Measurements from ENCODE around the gene RND3. TPM values are rescaled to one million over a fixed set of nuclear protein-coding genes. Genes with fewer than 3 reads are reported as not detected.

Gene RND3
- total RNA-seq, 5 donors from 2014 or later (not counting 1 experiment from before 2014, with no cell fraction given): 0.66 to 0.98 (median 0.90) TPM; not detected in 2

DNA sequence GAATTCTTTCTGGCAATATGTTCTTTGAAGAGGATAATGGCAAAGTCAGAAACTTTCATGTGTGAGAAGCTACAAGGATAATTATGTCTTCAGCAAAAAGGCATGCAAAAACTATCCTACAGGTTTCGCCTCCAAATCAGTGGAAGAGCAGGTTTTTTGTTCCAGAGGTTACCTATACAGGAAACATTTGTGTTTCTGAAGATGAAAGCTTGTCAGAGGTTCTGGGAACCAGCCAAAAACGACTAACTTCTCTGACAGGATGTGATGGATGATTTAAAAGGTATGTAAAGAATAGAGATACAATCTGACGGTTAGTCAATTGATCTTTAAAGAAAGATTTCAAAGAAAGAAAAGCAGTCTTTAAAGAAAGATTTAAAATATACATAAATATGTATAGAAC lies 37.6 kb downstream of the RND3 start:
- Histone ChIP-seq H3K4me1 (ENCODE audit: control insufficient read depth in 1 of 2, extremely low read depth in 1 of 2, insufficient read depth in 2 of 2, low read length in 2 of 2) (no peaks in the 10 kb centered on the region), H3K4me3 (ENCODE audit: control insufficient read depth in 1 of 2, extremely low read depth in 1 of 2, low read length in 1 of 2) (no peak overlapping the region), H3K27ac (ENCODE audit: low read length) (no peak overlapping the region), H3K9me3 (no peaks in the 10 kb centered on the region), H3K36me3 (ENCODE audit: control insufficient read depth in 2 of 2, extremely low read depth in 1 of 2, insufficient read depth in 1 of 2, low read length in 1 of 2) (no peaks in the 10 kb centered on the region), H3K27me3 (replicated peaks in 1 of 2; ENCODE audit: control insufficient read depth in 2 of 2, extremely low read depth in 1 of 2, insufficient read depth in 2 of 2, low read length in 1 of 2) (no peaks in the 10 kb centered on the region)
- H3K27me3 Mint-ChIP-seq: no peaks in the 10 kb centered on the region
- peaks cover 0 to 5% (median 0%) of the 10 kb centered on the region in 3 donors for H3K9me3 Mint-ChIP-seq
- H3K27ac Mint-ChIP-seq: no peak overlapping the region
- POLR2A ChIA-PET: no interaction called here
- H3K4me3 Mint-ChIP-seq: no peak overlapping the region
- H3K36me3 Mint-ChIP-seq: no peaks in the 10 kb centered on the region
- no peaks in the 10 kb centered on the region for H3K4me1 Mint-ChIP-seq
- ATAC-seq (replicated peaks in 1 of 4) (no peak), DNase-seq (no peak)
- no CpG with 5 or more reads among the region's 3 CpGs for WGBS (ENCODE audit: insufficient coverage)
- CTCF ChIA-PET: no interaction called here

GRCh38 chr2:150445398-150445797 lies 42.1 kb downstream of the RND3 start:
- DNase-seq: no peak
- no peaks in the 10 kb centered on the region for H3K4me1 Mint-ChIP-seq
- H3K9me3 Mint-ChIP-seq: peaks cover 0 to 5% (median 0%) of the 10 kb centered on the region in 3 donors
- Histone ChIP-seq H3K4me3 (ENCODE audit: control insufficient read depth in 1 of 2, extremely low read depth in 1 of 2, low read length in 1 of 2) (no peak overlapping the region), H3K36me3 (ENCODE audit: control insufficient read depth in 2 of 2, extremely low read depth in 1 of 2, insufficient read depth in 1 of 2, low read length in 1 of 2) (no peaks in the 10 kb centered on the region), H3K9me3 (no peaks in the 10 kb centered on the region), H3K27me3 (replicated peaks in 1 of 2; ENCODE audit: control insufficient read depth in 2 of 2, extremely low read depth in 1 of 2, insufficient read depth in 2 of 2, low read length in 1 of 2) (no peaks in the 10 kb centered on the region), H3K27ac (ENCODE audit: low read length) (no peak overlapping the region), H3K4me1 (ENCODE audit: control insufficient read depth in 1 of 2, extremely low read depth in 1 of 2, insufficient read depth in 2 of 2, low read length in 2 of 2) (no peaks in the 10 kb centered on the region)
- H3K27me3 Mint-ChIP-seq: no peaks in the 10 kb centered on the region
- H3K4me3 Mint-ChIP-seq: no peak overlapping the region
- no CpG with 5 or more reads among the region's 1 CpG for WGBS (ENCODE audit: insufficient coverage)
- ATAC-seq (replicated peaks in 1 of 4): no peak
- CTCF ChIA-PET: no interaction called here
- POLR2A ChIA-PET: no interaction called here
- no peaks in the 10 kb centered on the region for H3K36me3 Mint-ChIP-seq
- H3K27ac Mint-ChIP-seq: no peak overlapping the region

DNA sequence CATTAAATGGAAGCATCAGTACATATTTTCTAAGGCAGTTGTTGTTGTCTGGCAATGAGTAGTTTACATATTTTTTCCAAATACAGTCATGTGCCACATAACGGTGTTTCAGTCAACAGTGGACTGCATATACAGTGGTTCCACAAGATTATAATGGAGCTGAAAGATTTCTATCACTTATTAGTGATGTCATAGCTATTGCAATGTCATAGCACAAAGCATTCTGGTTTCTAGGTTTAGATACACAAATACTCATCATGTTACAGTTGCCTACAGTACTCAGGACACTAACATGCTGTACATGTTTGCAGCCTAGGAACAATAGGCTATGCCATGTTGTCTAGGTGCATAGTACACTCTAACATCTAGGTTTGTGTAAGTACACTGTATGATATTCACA lies 45.0 kb downstream of the RND3 start:
- WGBS (ENCODE audit: insufficient coverage): no CpG with 5 or more reads among the region's 1 CpG
- DNase-seq (no peak), ATAC-seq (replicated peaks in 1 of 4) (no peak)
- H3K9me3 ChIP-seq: no peaks in the 10 kb centered on the region
- Mint-ChIP-seq H3K4me3 (no peak overlapping the region), H3K27me3 (no peaks in the 10 kb centered on the region), H3K9me3 (peaks cover 0 to 5% (median 3%) of the 10 kb centered on the region in 3 donors), H3K36me3 (no peaks in the 10 kb centered on the region), H3K4me1 (no peaks in the 10 kb centered on the region), H3K27ac (no peak overlapping the region)
- no peak overlapping the region for H3K27ac ChIP-seq (ENCODE audit: low read length)
- ChIA-PET CTCF (interaction anchor here in 1 of 2 donors (0.8 kb wide), 1 partner anchor 148 kb away, joined by 3 read pairs; no protein-coding TSS in a partner anchor), POLR2A (no interaction called here)
- no peak overlapping the region for H3K4me3 ChIP-seq (ENCODE audit: control insufficient read depth in 1 of 2, extremely low read depth in 1 of 2, low read length in 1 of 2)
- no peaks in the 10 kb centered on the region for H3K36me3 ChIP-seq (ENCODE audit: control insufficient read depth in 2 of 2, extremely low read depth in 1 of 2, insufficient read depth in 1 of 2, low read length in 1 of 2)
- no peaks in the 10 kb centered on the region for H3K4me1 ChIP-seq (ENCODE audit: control insufficient read depth in 1 of 2, extremely low read depth in 1 of 2, insufficient read depth in 2 of 2, low read length in 2 of 2)
- H3K27me3 ChIP-seq (replicated peaks in 1 of 2; ENCODE audit: control insufficient read depth in 2 of 2, extremely low read depth in 1 of 2, insufficient read depth in 2 of 2, low read length in 1 of 2): no peaks in the 10 kb centered on the region

- WGBS (ENCODE audit: insufficient coverage): 100% methylated on average over 1 of the region's 2 CpGs
- Mint-ChIP-seq H3K9me3 (peaks cover 0 to 11% (median 8%) of the 10 kb centered on the region in 3 donors), H3K4me3 (no peak overlapping the region), H3K36me3 (no peaks in the 10 kb centered on the region), H3K4me1 (no peaks in the 10 kb centered on the region), H3K27me3 (no peaks in the 10 kb centered on the region), H3K27ac (no peak overlapping the region)
- ATAC-seq (replicated peaks in 1 of 4) (no peak), DNase-seq (no peak)
- ChIA-PET POLR2A (no interaction called here), CTCF (no interaction called here)
- H3K4me1 ChIP-seq (ENCODE audit: control insufficient read depth in 1 of 2, extremely low read depth in 1 of 2, insufficient read depth in 2 of 2, low read length in 2 of 2): no peaks in the 10 kb centered on the region
- no peaks in the 10 kb centered on the region for H3K27me3 ChIP-seq (replicated peaks in 1 of 2; ENCODE audit: control insufficient read depth in 2 of 2, extremely low read depth in 1 of 2, insufficient read depth in 2 of 2, low read length in 1 of 2)
- H3K36me3 ChIP-seq (ENCODE audit: control insufficient read depth in 2 of 2, extremely low read depth in 1 of 2, insufficient read depth in 1 of 2, low read length in 1 of 2): no peaks in the 10 kb centered on the region
- H3K27ac ChIP-seq (ENCODE audit: low read length): no peak overlapping the region
- no peak overlapping the region for H3K4me3 ChIP-seq (ENCODE audit: control insufficient read depth in 1 of 2, extremely low read depth in 1 of 2, low read length in 1 of 2)
- H3K9me3 ChIP-seq: no peaks in the 10 kb centered on the region
Measured at GRCh38 chr2:150441784-150442183, 45.7 kb downstream of the RND3 start.

DNA sequence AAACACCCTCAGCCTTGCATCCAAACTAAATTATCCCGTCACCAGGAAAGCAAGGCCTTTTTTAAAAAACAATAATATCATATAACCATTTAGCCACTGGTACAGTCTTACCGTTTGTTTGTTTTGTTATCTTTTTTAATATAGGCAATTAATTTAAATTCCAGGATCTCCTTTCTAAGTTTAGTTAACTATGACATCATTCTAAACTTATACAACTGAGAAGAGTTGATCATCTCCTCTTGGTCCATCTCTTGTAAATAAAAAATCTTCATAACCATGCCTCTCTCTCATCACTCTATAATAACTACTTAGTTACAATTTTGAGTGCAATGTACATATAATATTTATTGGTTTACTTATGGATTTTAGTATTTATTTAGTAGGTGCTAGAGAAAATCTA lies 46.2 kb downstream of the RND3 start:
- CTCF ChIA-PET: no interaction called here
- WGBS (ENCODE audit: insufficient coverage): no CpG with 5 or more reads among the region's 2 CpGs
- Histone ChIP-seq H3K9me3 (no peaks in the 10 kb centered on the region), H3K36me3 (ENCODE audit: control insufficient read depth in 2 of 2, extremely low read depth in 1 of 2, insufficient read depth in 1 of 2, low read length in 1 of 2) (no peaks in the 10 kb centered on the region), H3K27ac (ENCODE audit: low read length) (no peak overlapping the region), H3K4me3 (ENCODE audit: control insufficient read depth in 1 of 2, extremely low read depth in 1 of 2, low read length in 1 of 2) (no peak overlapping the region), H3K4me1 (ENCODE audit: control insufficient read depth in 1 of 2, extremely low read depth in 1 of 2, insufficient read depth in 2 of 2, low read length in 2 of 2) (no peaks in the 10 kb centered on the region), H3K27me3 (replicated peaks in 1 of 2; ENCODE audit: control insufficient read depth in 2 of 2, extremely low read depth in 1 of 2, insufficient read depth in 2 of 2, low read length in 1 of 2) (no peaks in the 10 kb centered on the region)
- no peaks in the 10 kb centered on the region for H3K27me3 Mint-ChIP-seq
- H3K9me3 Mint-ChIP-seq: peaks cover 1 to 11% (median 8%) of the 10 kb centered on the region in 3 donors
- no peak overlapping the region for H3K27ac Mint-ChIP-seq
- no peak for DNase-seq
- H3K4me1 Mint-ChIP-seq: no peaks in the 10 kb centered on the region
- ATAC-seq (replicated peaks in 1 of 4): no peak
- no peaks in the 10 kb centered on the region for H3K36me3 Mint-ChIP-seq
- POLR2A ChIA-PET: no interaction called here
- H3K4me3 Mint-ChIP-seq: no peak overlapping the region

- no peaks in the 10 kb centered on the region for H3K4me1 ChIP-seq (ENCODE audit: control insufficient read depth in 1 of 2, extremely low read depth in 1 of 2, insufficient read depth in 2 of 2, low read length in 2 of 2)
- no peaks in the 10 kb centered on the region for H3K27me3 ChIP-seq (replicated peaks in 1 of 2; ENCODE audit: control insufficient read depth in 2 of 2, extremely low read depth in 1 of 2, insufficient read depth in 2 of 2, low read length in 1 of 2)
- H3K9me3 ChIP-seq: no peaks in the 10 kb centered on the region
- H3K4me3 Mint-ChIP-seq: no peak overlapping the region
- ATAC-seq (replicated peaks in 1 of 4) (no peak), DNase-seq (no peak)
- H3K36me3 Mint-ChIP-seq: no peaks in the 10 kb centered on the region
- H3K27ac ChIP-seq (ENCODE audit: low read length): no peak overlapping the region
- no CpG with 5 or more reads among the region's 2 CpGs for WGBS (ENCODE audit: insufficient coverage)
- no peak overlapping the region for H3K27ac Mint-ChIP-seq
- no peak overlapping the region for H3K4me3 ChIP-seq (ENCODE audit: control insufficient read depth in 1 of 2, extremely low read depth in 1 of 2, low read length in 1 of 2)
- CTCF ChIA-PET: no interaction called here
- H3K36me3 ChIP-seq (ENCODE audit: control insufficient read depth in 2 of 2, extremely low read depth in 1 of 2, insufficient read depth in 1 of 2, low read length in 1 of 2): no peaks in the 10 kb centered on the region
- POLR2A ChIA-PET: no interaction called here
- peaks cover 2 to 13% (median 8%) of the 10 kb centered on the region in 3 donors for H3K9me3 Mint-ChIP-seq
- no peaks in the 10 kb centered on the region for H3K4me1 Mint-ChIP-seq
- H3K27me3 Mint-ChIP-seq: no peaks in the 10 kb centered on the region
Measured at GRCh38 chr2:150438654-150439053, 48.8 kb downstream of the RND3 start.

DNA sequence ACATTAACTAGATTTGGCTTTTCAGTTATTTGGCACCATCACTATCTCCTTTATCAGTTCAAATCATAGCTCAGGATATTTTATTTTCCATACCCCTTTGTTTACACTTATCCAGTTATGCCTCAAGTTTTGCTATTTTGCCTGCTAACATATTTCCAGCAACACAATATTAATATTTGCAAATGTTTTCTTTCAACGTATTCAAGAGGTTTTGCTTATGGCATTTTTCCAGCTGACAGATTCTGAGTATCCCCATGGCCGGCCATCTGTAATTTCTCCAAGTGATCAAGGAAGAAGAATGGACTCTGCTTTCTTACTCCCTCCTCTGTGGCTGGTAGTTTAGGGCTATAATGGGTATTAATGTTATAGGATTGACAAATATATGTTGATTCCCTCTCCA lies 49.4 kb downstream of the RND3 start:
- no peak overlapping the region for H3K27ac Mint-ChIP-seq
- Histone ChIP-seq H3K4me1 (ENCODE audit: control insufficient read depth in 1 of 2, extremely low read depth in 1 of 2, insufficient read depth in 2 of 2, low read length in 2 of 2) (no peaks in the 10 kb centered on the region), H3K36me3 (ENCODE audit: control insufficient read depth in 2 of 2, extremely low read depth in 1 of 2, insufficient read depth in 1 of 2, low read length in 1 of 2) (no peaks in the 10 kb centered on the region), H3K9me3 (no peaks in the 10 kb centered on the region), H3K27me3 (replicated peaks in 1 of 2; ENCODE audit: control insufficient read depth in 2 of 2, extremely low read depth in 1 of 2, insufficient read depth in 2 of 2, low read length in 1 of 2) (no peaks in the 10 kb centered on the region), H3K4me3 (ENCODE audit: control insufficient read depth in 1 of 2, extremely low read depth in 1 of 2, low read length in 1 of 2) (no peak overlapping the region), H3K27ac (ENCODE audit: low read length) (no peak overlapping the region)
- WGBS (ENCODE audit: insufficient coverage): no CpG with 5 or more reads among the region's 2 CpGs
- peaks cover 2 to 13% (median 8%) of the 10 kb centered on the region in 3 donors for H3K9me3 Mint-ChIP-seq
- ATAC-seq (replicated peaks in 1 of 4) (no peak), DNase-seq (no peak)
- POLR2A ChIA-PET: no interaction called here
- H3K27me3 Mint-ChIP-seq: no peaks in the 10 kb centered on the region
- H3K36me3 Mint-ChIP-seq: no peaks in the 10 kb centered on the region
- CTCF ChIA-PET: no interaction called here
- H3K4me3 Mint-ChIP-seq: no peak overlapping the region
- H3K4me1 Mint-ChIP-seq: no peaks in the 10 kb centered on the region

Data from T-cell (primary cell).